Measurements from ENCODE around the gene SLC24A4.

GRCh38 chr14:92288994-92289660 is 33.8 kb upstream of the SLC24A4 start:
- TF ChIP-seq POLR2AphosphoS5 (IDR thresholded peaks at IDR 0.05) (no peak), CTCF (IDR thresholded peaks at IDR 0.05) (no peak), POLR2A (IDR thresholded peaks at IDR 0.05) (no peak)

Data from breast epithelium (tissue), 3 donors.